GM13977 (cell line): Measurements from ENCODE around the gene METAP1.
"Not testable (repeated sequence)": the region's sequence is repeated elsewhere in the genome, so short reads cannot be mapped to it uniquely, and the experiment has no call there.

Experiments
- DNase-seq: peaks from one replicate; pipeline ENCODE4 v3.0.0; 2012; ENCODE audit warnings: low spot score
- in situ Hi-C: fragments of 300-500 bp; cut with MboI; formaldehyde crosslinking; loops from one replicate; pipeline ENCODE4 v1.12.0; 2022; ENCODE audit warnings: low sequenced_read_pairs, low pct_unique_long_range_greater_than_20kb, mixed read lengths, inconsistent platforms; ENCODE audit not compliant: unreplicated experiment
- TF ChIP-seq, protein P1 (sequence below): IDR thresholded peaks from 2 replicates; pipeline ENCODE4 v1.5.1; 2012; ENCODE audit warnings: mild to moderate bottlenecking, control low read depth; ENCODE audit not compliant: insufficient read depth; ENCODE audit errors: extremely low read depth, missing control alignments

METAP1 gene

DNA sequence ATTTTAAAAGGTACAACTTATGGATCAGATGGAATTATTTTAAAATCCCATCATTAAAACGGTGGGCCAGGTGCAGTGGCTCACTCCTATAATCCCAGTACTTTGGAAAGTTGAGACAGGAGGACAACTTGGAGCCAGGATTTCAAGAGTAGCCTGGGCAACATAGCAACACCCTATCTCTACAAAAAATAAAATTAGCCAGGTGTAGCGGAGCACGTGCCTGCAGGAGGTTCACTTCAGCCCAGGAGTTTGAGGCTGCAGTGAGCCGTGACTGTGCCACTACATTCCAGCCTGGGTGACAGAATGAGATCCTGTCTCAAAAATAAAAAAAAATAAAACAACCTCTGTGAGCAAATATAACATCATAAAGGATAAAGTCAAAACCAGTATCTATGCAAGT lies 81.7 kb downstream of the METAP1 start:
- in situ Hi-C loops: loop anchor here (25.0 kb wide), 1 partner anchor 615 kb away; no protein-coding TSS in a partner anchor
- TF ChIP-seq, protein P1, sequence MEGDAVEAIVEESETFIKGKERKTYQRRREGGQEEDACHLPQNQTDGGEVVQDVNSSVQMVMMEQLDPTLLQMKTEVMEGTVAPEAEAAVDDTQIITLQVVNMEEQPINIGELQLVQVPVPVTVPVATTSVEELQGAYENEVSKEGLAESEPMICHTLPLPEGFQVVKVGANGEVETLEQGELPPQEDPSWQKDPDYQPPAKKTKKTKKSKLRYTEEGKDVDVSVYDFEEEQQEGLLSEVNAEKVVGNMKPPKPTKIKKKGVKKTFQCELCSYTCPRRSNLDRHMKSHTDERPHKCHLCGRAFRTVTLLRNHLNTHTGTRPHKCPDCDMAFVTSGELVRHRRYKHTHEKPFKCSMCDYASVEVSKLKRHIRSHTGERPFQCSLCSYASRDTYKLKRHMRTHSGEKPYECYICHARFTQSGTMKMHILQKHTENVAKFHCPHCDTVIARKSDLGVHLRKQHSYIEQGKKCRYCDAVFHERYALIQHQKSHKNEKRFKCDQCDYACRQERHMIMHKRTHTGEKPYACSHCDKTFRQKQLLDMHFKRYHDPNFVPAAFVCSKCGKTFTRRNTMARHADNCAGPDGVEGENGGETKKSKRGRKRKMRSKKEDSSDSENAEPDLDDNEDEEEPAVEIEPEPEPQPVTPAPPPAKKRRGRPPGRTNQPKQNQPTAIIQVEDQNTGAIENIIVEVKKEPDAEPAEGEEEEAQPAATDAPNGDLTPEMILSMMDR: no peak
- DNase-seq: no peak

DNA sequence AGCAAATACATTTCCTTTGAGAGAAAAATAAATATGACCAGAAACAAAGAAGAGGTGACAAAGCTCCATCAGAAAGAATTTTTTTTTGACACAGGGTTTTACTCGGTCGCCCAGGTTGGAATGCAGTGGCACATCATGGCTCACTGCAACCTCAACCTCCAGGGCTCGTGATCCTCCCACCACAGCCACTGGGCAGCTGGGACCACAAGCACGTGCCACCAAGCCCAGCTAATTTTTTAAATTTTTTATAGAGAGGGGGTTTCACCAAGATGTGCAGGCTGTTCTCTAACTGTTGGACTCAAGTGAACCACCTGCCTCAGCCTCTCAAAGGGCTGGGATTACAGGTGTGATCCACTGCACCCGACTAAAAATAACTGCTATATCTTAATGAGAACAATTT lies 82.8 kb downstream of the METAP1 start:
- TF ChIP-seq, protein P1: no peak
- in situ Hi-C loops: loop anchor here (25.0 kb wide), 1 partner anchor 616 kb away; no protein-coding TSS in a partner anchor
- DNase-seq: no peak

DNA sequence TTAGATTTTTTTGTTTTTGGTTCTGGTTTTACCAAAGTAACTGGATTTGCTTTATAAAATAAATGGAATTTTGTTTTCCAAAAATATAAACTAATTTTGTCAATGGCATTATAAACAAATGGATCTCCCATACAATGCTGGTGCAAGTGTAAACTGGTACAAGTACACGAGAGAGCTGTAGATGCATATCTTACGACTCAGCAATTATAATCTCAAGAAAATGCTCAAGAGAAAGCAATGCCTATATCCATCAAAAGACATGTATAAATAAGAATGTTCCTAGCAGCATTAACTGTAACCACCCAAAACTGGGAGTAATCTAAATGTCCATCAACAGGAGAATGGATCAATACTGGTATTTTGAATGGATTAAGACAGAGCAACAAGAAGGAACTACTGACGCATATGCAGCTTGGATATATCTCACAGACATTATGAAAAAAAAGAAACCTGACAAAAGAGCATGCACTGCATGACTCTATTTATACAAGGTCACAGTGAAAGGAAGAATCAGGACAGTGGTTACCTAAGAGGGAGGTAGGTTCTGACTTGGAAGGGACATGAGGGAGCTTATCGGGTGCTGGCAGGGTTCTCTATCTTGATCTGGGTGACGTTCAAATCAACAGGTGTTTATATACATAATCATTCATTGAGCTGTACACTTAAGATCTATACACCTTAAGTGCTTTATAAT lies 83.6 kb downstream of the METAP1 start:
- DNase-seq: no peak
- in situ Hi-C loops: loop anchor here (25.0 kb wide), 1 partner anchor 617 kb away; no protein-coding TSS in a partner anchor
- TF ChIP-seq, protein P1: no peak

DNA sequence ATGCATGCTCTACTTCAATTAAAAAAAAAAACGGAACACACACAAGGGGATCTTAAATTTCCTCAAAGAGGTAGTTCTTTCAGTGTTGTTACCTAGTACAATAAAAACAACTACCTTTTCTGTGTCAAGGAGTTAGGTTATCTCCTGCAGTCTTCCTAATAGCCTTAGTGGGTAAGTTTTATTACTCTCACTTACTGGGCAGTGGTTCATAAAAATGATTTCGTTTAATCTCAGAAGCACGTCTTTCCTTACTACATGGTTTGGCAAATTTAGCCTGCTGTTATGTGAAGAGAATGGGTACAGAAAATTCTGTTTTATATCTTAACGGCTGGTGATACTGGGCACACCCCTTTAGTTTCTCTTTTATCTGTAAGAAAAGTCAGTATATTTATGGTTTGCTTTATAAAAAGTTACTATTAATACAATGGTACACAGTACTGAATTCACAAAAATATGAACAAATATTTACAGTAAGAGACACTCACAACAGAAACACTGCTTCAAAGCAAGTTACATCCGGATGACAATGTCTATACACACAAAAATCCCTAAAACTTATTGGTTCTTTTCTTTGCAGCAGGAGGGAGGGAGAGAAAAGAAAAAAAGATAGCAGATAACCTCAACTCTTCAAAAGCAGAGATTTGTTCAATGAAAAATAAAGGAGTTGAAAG lies 84.2 kb downstream of the METAP1 start:
- in situ Hi-C loops: loop anchor here (25.0 kb wide), 1 partner anchor 617 kb away; no protein-coding TSS in a partner anchor
- no peak for DNase-seq
- TF ChIP-seq, protein P1: no peak

DNA sequence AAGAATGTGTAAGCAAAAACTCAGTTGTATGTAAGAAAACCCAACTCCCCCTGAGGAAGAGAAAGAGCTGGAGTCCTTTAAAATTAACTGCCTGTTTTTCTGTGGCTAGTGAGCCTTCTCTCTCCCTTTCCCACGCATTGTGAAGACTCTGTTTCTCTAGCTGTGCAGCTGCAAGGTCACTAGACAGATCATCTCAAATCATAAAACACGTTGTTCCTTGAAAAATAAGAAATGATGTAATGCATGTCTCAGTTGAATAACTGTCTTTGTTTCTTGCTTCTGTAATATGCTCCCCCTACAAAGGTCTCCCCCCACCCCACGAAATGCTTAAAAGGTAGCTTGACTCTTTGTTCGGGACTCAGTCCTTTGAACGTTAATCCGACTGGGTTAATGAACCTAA lies 85.3 kb downstream of the METAP1 start:
- in situ Hi-C loops: loop anchor here (25.0 kb wide), 1 partner anchor 619 kb away; no protein-coding TSS in a partner anchor
- DNase-seq: not testable (repeated sequence)

DNA sequence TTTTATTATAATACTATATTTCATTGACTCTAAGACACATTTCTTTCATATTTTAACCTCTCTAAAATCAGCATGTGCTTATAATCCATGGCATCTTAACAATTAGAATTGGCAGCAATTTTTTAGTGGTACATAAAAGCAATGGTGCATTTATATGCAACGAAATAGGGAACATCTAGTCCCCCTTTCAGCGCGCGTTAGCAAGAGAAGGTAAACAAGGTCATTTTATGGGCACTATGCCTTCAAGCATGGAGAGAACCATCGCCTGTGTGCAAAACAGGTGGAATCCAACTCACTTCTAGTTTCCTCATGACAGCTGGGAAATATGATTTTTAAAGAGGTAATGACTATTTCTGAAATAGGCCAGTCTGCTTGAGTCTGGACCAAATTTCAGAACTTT lies 86.7 kb downstream of the METAP1 start:
- TF ChIP-seq, protein P1: no peak
- in situ Hi-C loops: loop anchor here (25.0 kb wide), 1 partner anchor 620 kb away; no protein-coding TSS in a partner anchor
- no peak for DNase-seq

DNA sequence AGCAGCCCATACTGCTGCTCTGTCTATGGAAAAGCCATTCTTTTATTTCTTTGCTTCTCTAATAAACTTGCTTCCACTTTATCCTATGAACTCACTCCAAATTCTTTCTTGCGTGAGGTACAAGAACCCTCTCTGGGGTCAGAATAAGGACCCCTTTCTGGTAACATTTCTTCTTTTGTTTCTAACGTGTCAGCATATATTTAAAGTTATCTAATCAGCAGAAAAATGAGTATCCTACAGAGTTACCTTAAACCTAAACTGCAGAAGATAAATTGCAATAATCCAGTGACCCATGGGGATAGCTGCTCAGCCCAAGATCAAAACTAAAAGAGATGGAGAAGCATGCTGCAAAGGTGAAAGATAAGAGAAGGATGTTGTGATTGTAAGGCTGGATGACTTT lies 89.1 kb downstream of the METAP1 start:
- in situ Hi-C loops: loop anchor here (25.0 kb wide), 1 partner anchor 622 kb away; no protein-coding TSS in a partner anchor
- TF ChIP-seq, protein P1: no peak
- no peak for DNase-seq
